Skeletal muscle tissue (tissue), 4 donors: Measurements from ENCODE around the gene BNC2. TPM values are rescaled to one million over a fixed set of nuclear protein-coding genes. Genes with fewer than 3 reads are reported as not detected.

Experiments
- H3K27ac ChIP-seq: one replicate; pipeline ENCODE4 v1.7.0; 2013; ENCODE audit warnings: mild to moderate bottlenecking, low read depth, low read length, inconsistent platforms
- H3K27me3 ChIP-seq, 3 donors: one replicate each; pipeline ENCODE4 v1.7.0; 2013; ENCODE audit warnings: low read length in 3 of 3; ENCODE audit not compliant: control insufficient read depth in 3 of 3, insufficient read depth in 3 of 3
- H3K36me3 ChIP-seq, 3 donors: one replicate each; pipeline ENCODE4 v1.7.0; 2013; ENCODE audit warnings: low read length in 3 of 3; ENCODE audit not compliant: control insufficient read depth in 3 of 3, insufficient read depth in 3 of 3
- H3K4me1 ChIP-seq, 3 donors: one replicate each; pipeline ENCODE4 v1.7.0; 2013; ENCODE audit warnings: low read length in 3 of 3, mild to moderate bottlenecking in 3 of 3; ENCODE audit not compliant: control insufficient read depth in 3 of 3, insufficient read depth in 3 of 3
- H3K4me3 ChIP-seq, 3 donors: one replicate each; pipeline ENCODE4 v1.7.0; 2013; ENCODE audit warnings: low read length in 3 of 3
- H3K9ac ChIP-seq, 3 donors: one replicate each; pipeline ENCODE4 v1.7.0; 2013; ENCODE audit warnings: low read length in 3 of 3, mild to moderate bottlenecking in 3 of 3, moderate library complexity in 2 of 3, low read depth in 1 of 3
- H3K9me3 ChIP-seq, 3 donors: one replicate each; pipeline ENCODE4 v1.7.0; 2013; ENCODE audit warnings: low read length in 3 of 3; ENCODE audit not compliant: control insufficient read depth in 3 of 3
- total RNA-seq: library from RNA; depleted of rRNA; stranded (reverse); fragments of >200 nt; gene quantifications from one replicate; pipeline ENCODE4 v1.2.3, GENCODE V29; 2014
- donor health status: Osteomylitis.

The BNC2 gene
- total RNA-seq, 1 donor from 2014 or later: 10.4 TPM

- Histone ChIP-seq H3K9ac (no peak overlapping the region), H3K27ac (no peak overlapping the region), H3K4me1 (peaks cover 0 to 7% (median 0%) of the 10 kb centered on the region in 3 donors), H3K4me3 (no peak overlapping the region), H3K36me3 (no peaks in the 10 kb centered on the region), H3K27me3 (no peaks in the 10 kb centered on the region), H3K9me3 (no peaks in the 10 kb centered on the region)
These were observed 197.3 kb downstream of the BNC2 start for GRCh38 chr9:16673171-16673570.

- Histone ChIP-seq H3K27me3 (no peaks in the 10 kb centered on the region), H3K9me3 (no peaks in the 10 kb centered on the region), H3K4me3 (no peak overlapping the region), H3K27ac (no peak overlapping the region), H3K36me3 (no peaks in the 10 kb centered on the region), H3K9ac (no peak overlapping the region), H3K4me1 (peaks cover 0 to 7% (median 0%) of the 10 kb centered on the region in 3 donors)
These were observed 198.0 kb downstream of the BNC2 start for GRCh38 chr9:16672501-16672900.

- Histone ChIP-seq H3K27ac (no peak overlapping the region), H3K36me3 (no peaks in the 10 kb centered on the region), H3K27me3 (no peaks in the 10 kb centered on the region), H3K9me3 (no peaks in the 10 kb centered on the region), H3K4me1 (peaks cover 0 to 7% (median 0%) of the 10 kb centered on the region in 3 donors), H3K4me3 (peak overlapping the region in 1 of 3 donors; percentile 33), H3K9ac (no peak overlapping the region)
These were observed 198.8 kb downstream of the BNC2 start for GRCh38 chr9:16671591-16672137.

- no peaks in the 10 kb centered on the region for H3K9me3 ChIP-seq
- H3K36me3 ChIP-seq: no peaks in the 10 kb centered on the region
- H3K27me3 ChIP-seq: no peaks in the 10 kb centered on the region
- no peak overlapping the region for H3K27ac ChIP-seq
- H3K4me3 ChIP-seq: no peak overlapping the region
- H3K9ac ChIP-seq: no peak overlapping the region
- peaks cover 0 to 7% (median 0%) of the 10 kb centered on the region in 3 donors for H3K4me1 ChIP-seq
These were observed 199.7 kb downstream of the BNC2 start for GRCh38 chr9:16670791-16671190.

- Histone ChIP-seq H3K27me3 (no peaks in the 10 kb centered on the region), H3K4me3 (no peak overlapping the region), H3K27ac (no peak overlapping the region), H3K9me3 (no peaks in the 10 kb centered on the region), H3K9ac (no peak overlapping the region), H3K4me1 (peaks cover 0 to 7% (median 0%) of the 10 kb centered on the region in 3 donors), H3K36me3 (no peaks in the 10 kb centered on the region)
These were observed 201.7 kb downstream of the BNC2 start for GRCh38 chr9:16668734-16669295.

- no peak overlapping the region for H3K4me3 ChIP-seq
- no peaks in the 10 kb centered on the region for H3K9me3 ChIP-seq
- no peak overlapping the region for H3K27ac ChIP-seq
- H3K27me3 ChIP-seq: no peaks in the 10 kb centered on the region
- no peak overlapping the region for H3K9ac ChIP-seq
- no peaks in the 10 kb centered on the region for H3K36me3 ChIP-seq
- H3K4me1 ChIP-seq: no peaks in the 10 kb centered on the region
These were observed 206.3 kb downstream of the BNC2 start for GRCh38 chr9:16664211-16664610.

- Histone ChIP-seq H3K27me3 (no peaks in the 10 kb centered on the region), H3K4me1 (peaks cover 0 to 3% (median 0%) of the 10 kb centered on the region in 3 donors), H3K4me3 (no peak overlapping the region), H3K27ac (no peak overlapping the region), H3K9me3 (no peaks in the 10 kb centered on the region), H3K9ac (no peak overlapping the region), H3K36me3 (no peaks in the 10 kb centered on the region)
These were observed 208.7 kb downstream of the BNC2 start for GRCh38 chr9:16661816-16662215.

GRCh38 chr9:16659096-16659495 is 211.4 kb downstream of the BNC2 start:
- H3K36me3 ChIP-seq: no peaks in the 10 kb centered on the region
- H3K4me1 ChIP-seq: peaks cover 0 to 3% (median 0%) of the 10 kb centered on the region in 3 donors
- no peaks in the 10 kb centered on the region for H3K27me3 ChIP-seq
- no peak overlapping the region for H3K27ac ChIP-seq
- H3K9ac ChIP-seq: no peak overlapping the region
- H3K4me3 ChIP-seq: no peak overlapping the region
- no peaks in the 10 kb centered on the region for H3K9me3 ChIP-seq

GRCh38 chr9:16656432-16657169 is 213.9 kb downstream of the BNC2 start:
- Histone ChIP-seq H3K4me1 (peaks cover 0 to 3% (median 0%) of the 10 kb centered on the region in 3 donors), H3K9me3 (no peaks in the 10 kb centered on the region), H3K27me3 (no peaks in the 10 kb centered on the region), H3K36me3 (no peaks in the 10 kb centered on the region), H3K27ac (no peak overlapping the region), H3K9ac (no peak overlapping the region), H3K4me3 (no peak overlapping the region)

GRCh38 chr9:16654596-16655126 is 215.8 kb downstream of the BNC2 start:
- Histone ChIP-seq H3K4me3 (no peak overlapping the region), H3K4me1 (peaks cover 0 to 3% (median 0%) of the 10 kb centered on the region in 3 donors), H3K36me3 (no peaks in the 10 kb centered on the region), H3K27ac (no peak overlapping the region), H3K27me3 (no peaks in the 10 kb centered on the region), H3K9ac (no peak overlapping the region), H3K9me3 (no peaks in the 10 kb centered on the region)
